Naive B cell (primary cell): Measurements from ENCODE around the gene PUM2. TPM values are rescaled to one million over a fixed set of nuclear protein-coding genes. Genes with fewer than 3 reads are reported as not detected.
A peak's percentile ranks its signal among the peaks of the same experiment; 100 is the strongest.

ENCODE experiments used
- ATAC-seq, 2 donors: fragments of 150-1000 bp; cut with Tn5 transposase; 2 replicates each; pipeline ENCODE4 v1.10.0; 2021; ENCODE audit warnings: low read depth in 2 of 2, mild to moderate bottlenecking in 2 of 2, moderate library complexity in 2 of 2
- DNase-seq: peaks from one replicate; pipeline ENCODE4 v3.0.0; 2022
- H3K27ac Mint-ChIP-seq, 6 donors: one replicate each; pipeline ENCODE4 v1.8.0; 2020 to 2022; ENCODE audit warnings: mild to moderate bottlenecking in 6 of 6, mixed read lengths in 6 of 6, moderate library complexity in 5 of 6, inconsistent platforms in 2 of 6
- H3K27me3 Mint-ChIP-seq, 3 donors: one replicate each; pipeline ENCODE4 v1.8.0; 2021 to 2022; ENCODE audit warnings: mixed read lengths in 3 of 3, mild to moderate bottlenecking in 1 of 3
- H3K36me3 Mint-ChIP-seq, 2 donors: one replicate each; pipeline ENCODE4 v1.8.0; 2020 to 2022; ENCODE audit warnings: mixed read lengths in 2 of 2, inconsistent platforms in 1 of 2, mild to moderate bottlenecking in 1 of 2
- H3K4me1 Mint-ChIP-seq, 3 donors: one replicate each; pipeline ENCODE4 v1.8.0; 2020 to 2022; ENCODE audit warnings: mixed read lengths in 3 of 3, inconsistent platforms in 1 of 3, mild to moderate bottlenecking in 1 of 3, moderate library complexity in 1 of 3
- H3K4me3 Mint-ChIP-seq, 8 donors: one replicate each; pipeline ENCODE4 v1.8.0; 2020 to 2022; ENCODE audit warnings: mild to moderate bottlenecking in 8 of 8, mixed read lengths in 8 of 8, moderate library complexity in 8 of 8, inconsistent platforms in 2 of 8
- H3K9me3 Mint-ChIP-seq, 7 donors: one replicate each; pipeline ENCODE4 v1.8.0; 2020 to 2022; ENCODE audit warnings: mixed read lengths in 7 of 7, mild to moderate bottlenecking in 5 of 7, inconsistent platforms in 2 of 7, moderate library complexity in 1 of 7
- polyA plus RNA-seq, 6 donors: library from polyadenylated mRNA; unstranded; fragments of 300-500 nt; fragmentation: Illumina TruSeq; gene quantifications; one replicate each; pipeline ENCODE4 v1.2.3, GENCODE V29; 2021; ENCODE audit warnings: low read depth in 6 of 6

Gene PUM2
- polyA plus RNA-seq, 6 donors from 2014 or later, result 11.5 to 18.5 (median 16.2) TPM

DNA sequence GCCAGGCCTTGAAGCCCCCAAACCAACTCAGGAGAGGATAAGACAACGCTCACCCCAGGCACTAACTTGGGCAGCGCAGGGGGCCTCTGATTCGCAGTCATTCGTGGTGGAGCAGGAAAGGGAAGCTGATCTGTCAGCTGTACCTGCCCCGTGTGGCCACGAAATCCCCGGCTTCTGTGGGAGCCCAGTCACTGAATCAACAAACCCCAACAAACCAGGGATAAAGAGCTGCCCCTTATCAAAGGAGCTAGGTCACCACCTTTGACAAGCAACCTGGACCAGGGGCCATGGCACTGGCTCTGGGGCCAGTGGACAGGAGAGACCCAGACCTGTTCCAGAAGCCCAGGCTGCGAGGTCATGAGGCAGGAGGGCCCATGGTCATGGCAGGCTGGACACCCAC is 140.2 kb downstream of the PUM2 start:
- H3K27me3 Mint-ChIP-seq, result no peaks in the 10 kb centered on the region
- H3K36me3 Mint-ChIP-seq, result no peaks in the 10 kb centered on the region
- H3K9me3 Mint-ChIP-seq, result no peaks in the 10 kb centered on the region
- no peak overlapping the region for H3K27ac Mint-ChIP-seq
- no peak overlapping the region for H3K4me3 Mint-ChIP-seq
- H3K4me1 Mint-ChIP-seq, result peaks cover 7 to 10% (median 7%) of the 10 kb centered on the region in 3 donors
- ATAC-seq (no peak), DNase-seq (no peak)

DNA sequence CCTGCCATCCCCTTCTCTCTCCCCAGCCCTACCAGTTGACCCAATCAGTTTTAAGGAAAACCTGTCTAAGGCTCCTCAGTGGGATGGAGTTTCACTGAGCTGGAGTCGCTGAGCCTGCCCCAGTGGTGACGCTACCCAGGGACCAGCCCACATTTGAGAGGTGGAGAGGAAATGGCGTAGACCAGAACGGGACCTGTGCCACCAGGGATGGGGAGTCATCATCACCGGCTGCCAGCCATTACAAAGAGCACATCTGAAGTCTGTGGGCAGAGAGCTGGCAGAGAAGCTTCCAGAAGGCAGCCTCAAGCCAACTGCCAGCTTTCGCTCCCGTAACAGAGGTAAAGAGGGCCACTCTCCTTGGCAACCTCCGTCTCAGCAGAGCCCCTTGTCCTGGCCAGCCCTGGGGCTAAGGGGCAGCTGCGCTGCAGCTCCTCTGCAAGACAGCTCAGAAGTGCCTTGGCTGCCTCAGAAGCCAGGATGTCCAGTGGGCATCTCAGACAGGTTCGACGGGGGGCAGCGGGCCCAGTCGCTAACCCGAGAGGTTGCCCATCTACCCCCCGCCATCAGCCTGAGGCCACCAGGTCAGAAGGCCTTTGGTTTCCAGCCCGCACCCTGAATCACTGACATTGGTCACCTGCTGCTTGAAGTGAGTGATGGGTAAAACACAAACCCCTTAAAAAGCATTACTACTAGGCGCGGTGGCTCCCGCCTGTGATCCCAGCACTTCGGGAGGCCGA is 141.1 kb downstream of the PUM2 start:
- no peak overlapping the region for H3K27ac Mint-ChIP-seq
- no peak overlapping the region for H3K4me3 Mint-ChIP-seq
- peaks cover 7 to 10% (median 7%) of the 10 kb centered on the region in 3 donors for H3K4me1 Mint-ChIP-seq
- no peaks in the 10 kb centered on the region for H3K27me3 Mint-ChIP-seq
- ATAC-seq (no peak), DNase-seq (no peak)
- no peaks in the 10 kb centered on the region for H3K36me3 Mint-ChIP-seq
- no peaks in the 10 kb centered on the region for H3K9me3 Mint-ChIP-seq

GRCh38 chr2:20208476-20208859 is 142.2 kb downstream of the PUM2 start:
- Mint-ChIP-seq H3K36me3 (no peaks in the 10 kb centered on the region), H3K27ac (no peak overlapping the region), H3K4me1 (peaks cover 7 to 10% (median 7%) of the 10 kb centered on the region in 3 donors), H3K9me3 (no peaks in the 10 kb centered on the region), H3K4me3 (no peak overlapping the region), H3K27me3 (no peaks in the 10 kb centered on the region)
- DNase-seq, result no peak
- no peak for ATAC-seq

DNA sequence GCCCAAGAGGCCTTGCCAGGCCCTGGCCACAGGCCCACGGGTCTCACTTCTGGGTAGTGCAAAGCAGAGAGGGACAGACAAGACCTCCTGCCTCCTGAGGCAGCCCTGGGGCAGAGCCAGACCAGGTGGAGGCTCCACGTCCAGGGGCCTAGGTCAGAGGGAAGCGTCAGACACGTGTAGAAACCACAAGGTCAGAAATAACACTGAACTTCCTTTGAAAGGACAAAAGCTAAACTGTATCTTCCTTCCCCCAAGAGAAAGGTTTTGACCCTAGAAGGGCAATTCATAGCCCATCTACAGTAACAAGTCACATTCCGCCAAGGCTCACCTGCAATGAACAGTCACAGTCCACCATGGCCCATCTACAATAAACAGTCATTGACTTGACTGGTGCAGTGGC is 143.6 kb downstream of the PUM2 start:
- Mint-ChIP-seq H3K36me3 (no peaks in the 10 kb centered on the region), H3K9me3 (no peaks in the 10 kb centered on the region), H3K27ac (no peak overlapping the region), H3K4me3 (no peak overlapping the region), H3K4me1 (peaks cover 7 to 10% (median 7%) of the 10 kb centered on the region in 3 donors), H3K27me3 (no peaks in the 10 kb centered on the region)
- no peak for ATAC-seq
- DNase-seq, result no peak

DNA sequence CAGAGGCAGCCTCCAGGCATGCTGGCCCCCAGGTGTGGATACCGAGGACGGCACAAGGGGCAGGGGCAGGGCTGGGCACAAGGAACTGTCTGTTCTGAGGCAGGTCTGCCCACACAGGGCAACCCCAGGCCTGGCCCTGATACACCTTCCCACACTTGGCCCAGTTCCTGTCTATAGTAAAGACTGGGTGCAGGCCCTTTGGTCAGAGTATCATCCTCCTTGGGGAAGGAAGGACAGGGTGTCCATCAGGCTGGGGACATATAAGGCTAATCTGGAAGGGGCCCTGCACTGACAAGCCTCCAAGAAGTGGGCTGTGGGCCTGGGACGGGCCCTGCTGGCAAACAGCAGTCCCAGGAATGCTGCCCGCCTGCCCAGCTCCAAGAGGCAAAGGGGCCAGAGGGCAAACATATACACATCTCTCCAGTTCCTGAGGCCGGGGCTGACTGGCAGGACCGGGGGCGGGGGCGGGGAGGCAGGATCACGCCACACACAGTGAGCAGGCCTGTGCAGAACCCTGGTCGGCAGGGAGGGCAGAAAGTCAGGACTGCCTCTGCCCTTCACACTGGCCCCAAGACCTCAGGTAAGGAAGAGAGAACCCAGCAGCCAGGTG is 144.6 kb downstream of the PUM2 start:
- no peaks in the 10 kb centered on the region for H3K9me3 Mint-ChIP-seq

GRCh38 chr2:20205069-20205468 is 145.6 kb downstream of the PUM2 start:
- Mint-ChIP-seq H3K9me3 (peaks cover 0 to 2% (median 0%) of the 10 kb centered on the region in 7 donors), H3K4me3 (peak overlapping the region in 1 of 8 donors; percentile 25), H3K27ac (no peak overlapping the region), H3K27me3 (no peaks in the 10 kb centered on the region), H3K36me3 (no peaks in the 10 kb centered on the region), H3K4me1 (peaks cover 7 to 10% (median 7%) of the 10 kb centered on the region in 3 donors)
- ATAC-seq (no peak), DNase-seq (no peak)

More for the DNA sequence above, 144.6 kb downstream of the PUM2 start:
- peak overlapping the region in 1 of 6 donors; percentile 48 for H3K27ac Mint-ChIP-seq
- DNase-seq (no peak), ATAC-seq (no peak)
- H3K27me3 Mint-ChIP-seq, result no peaks in the 10 kb centered on the region
- peaks cover 7 to 10% (median 7%) of the 10 kb centered on the region in 3 donors for H3K4me1 Mint-ChIP-seq
- no peak overlapping the region for H3K4me3 Mint-ChIP-seq
- no peaks in the 10 kb centered on the region for H3K36me3 Mint-ChIP-seq

DNA sequence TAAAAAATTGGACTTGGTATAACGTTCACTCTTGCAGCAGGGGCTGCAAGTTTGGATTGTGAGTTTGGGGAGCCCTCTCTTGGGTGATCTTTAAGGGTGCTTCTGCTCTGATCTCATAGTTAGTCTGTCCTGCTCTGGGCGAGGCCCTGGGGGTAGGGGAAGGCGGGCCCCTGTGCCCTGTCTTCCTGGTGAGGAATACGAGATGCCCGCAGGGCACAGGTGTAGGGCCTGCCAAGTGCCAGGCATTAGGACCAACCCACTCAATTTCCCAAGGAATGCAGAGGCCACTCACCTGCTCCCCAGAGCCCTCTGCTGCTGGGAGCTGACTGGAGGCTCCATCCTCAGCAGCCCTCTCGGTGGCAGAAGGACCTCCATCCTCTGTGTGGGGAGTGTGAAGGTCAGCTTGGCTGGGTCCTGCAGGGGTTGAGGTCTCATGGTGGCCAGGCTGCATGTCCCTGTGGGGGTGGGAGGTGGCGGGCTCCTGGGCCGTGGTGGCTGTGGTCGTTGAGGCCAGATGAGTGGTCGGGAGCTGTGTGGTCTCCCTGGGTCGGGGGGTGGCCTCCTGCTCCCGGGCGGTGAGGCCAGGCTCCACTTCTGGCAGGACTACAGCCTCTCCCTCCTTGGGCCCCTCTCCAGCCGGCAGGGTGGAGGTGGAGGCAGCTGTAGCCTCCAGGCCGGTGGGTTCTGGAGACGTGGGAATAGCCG is 147.0 kb downstream of the PUM2 start:
- Mint-ChIP-seq H3K4me3 (no peak overlapping the region), H3K4me1 (peaks cover 7 to 10% (median 7%) of the 10 kb centered on the region in 3 donors), H3K27ac (peak overlapping the region in 1 of 6 donors; percentile 69), H3K9me3 (peaks cover 0 to 2% (median 0%) of the 10 kb centered on the region in 7 donors), H3K36me3 (no peaks in the 10 kb centered on the region), H3K27me3 (peaks cover 0 to 7% (median 0%) of the 10 kb centered on the region in 3 donors)
- ATAC-seq, result no peak
- DNase-seq, result no peak

GRCh38 chr2:20203072-20203471 is 147.6 kb downstream of the PUM2 start:
- ATAC-seq (no peak), DNase-seq (no peak)
- H3K27ac Mint-ChIP-seq, result no peak overlapping the region
- peaks cover 0 to 2% (median 0%) of the 10 kb centered on the region in 7 donors for H3K9me3 Mint-ChIP-seq
- H3K4me3 Mint-ChIP-seq, result no peak overlapping the region
- H3K4me1 Mint-ChIP-seq, result peaks cover 7 to 10% (median 7%) of the 10 kb centered on the region in 3 donors
- H3K36me3 Mint-ChIP-seq, result no peaks in the 10 kb centered on the region
- H3K27me3 Mint-ChIP-seq, result peaks cover 0 to 8% (median 0%) of the 10 kb centered on the region in 3 donors

- DNase-seq (no peak), ATAC-seq (no peak)
- Mint-ChIP-seq H3K36me3 (no peaks in the 10 kb centered on the region), H3K27ac (no peak overlapping the region), H3K27me3 (peaks cover 0 to 8% (median 0%) of the 10 kb centered on the region in 3 donors), H3K9me3 (peaks cover 0 to 2% (median 0%) of the 10 kb centered on the region in 7 donors), H3K4me3 (no peak overlapping the region), H3K4me1 (peaks cover 0 to 3% (median 2%) of the 10 kb centered on the region in 3 donors)
These were observed 149.0 kb downstream of the PUM2 start for GRCh38 chr2:20201671-20202070.

- no peak for DNase-seq
- no peak overlapping the region for H3K4me3 Mint-ChIP-seq
- H3K9me3 Mint-ChIP-seq, result peaks cover 0 to 2% (median 0%) of the 10 kb centered on the region in 7 donors
- peaks cover 0 to 8% (median 0%) of the 10 kb centered on the region in 3 donors for H3K27me3 Mint-ChIP-seq
- ATAC-seq, result no peak
- H3K36me3 Mint-ChIP-seq, result no peaks in the 10 kb centered on the region
- H3K4me1 Mint-ChIP-seq, result no peaks in the 10 kb centered on the region
- H3K27ac Mint-ChIP-seq, result no peak overlapping the region
These were observed 149.7 kb downstream of the PUM2 start for GRCh38 chr2:20200697-20201555.

- H3K36me3 Mint-ChIP-seq, result no peaks in the 10 kb centered on the region
- ATAC-seq, result no peak
- no peak for DNase-seq
- peaks cover 0 to 2% (median 0%) of the 10 kb centered on the region in 7 donors for H3K9me3 Mint-ChIP-seq
- no peaks in the 10 kb centered on the region for H3K4me1 Mint-ChIP-seq
- no peak overlapping the region for H3K4me3 Mint-ChIP-seq
- peaks cover 0 to 8% (median 0%) of the 10 kb centered on the region in 3 donors for H3K27me3 Mint-ChIP-seq
- H3K27ac Mint-ChIP-seq, result no peak overlapping the region
These were observed 150.9 kb downstream of the PUM2 start for GRCh38 chr2:20199633-20200270.

DNA sequence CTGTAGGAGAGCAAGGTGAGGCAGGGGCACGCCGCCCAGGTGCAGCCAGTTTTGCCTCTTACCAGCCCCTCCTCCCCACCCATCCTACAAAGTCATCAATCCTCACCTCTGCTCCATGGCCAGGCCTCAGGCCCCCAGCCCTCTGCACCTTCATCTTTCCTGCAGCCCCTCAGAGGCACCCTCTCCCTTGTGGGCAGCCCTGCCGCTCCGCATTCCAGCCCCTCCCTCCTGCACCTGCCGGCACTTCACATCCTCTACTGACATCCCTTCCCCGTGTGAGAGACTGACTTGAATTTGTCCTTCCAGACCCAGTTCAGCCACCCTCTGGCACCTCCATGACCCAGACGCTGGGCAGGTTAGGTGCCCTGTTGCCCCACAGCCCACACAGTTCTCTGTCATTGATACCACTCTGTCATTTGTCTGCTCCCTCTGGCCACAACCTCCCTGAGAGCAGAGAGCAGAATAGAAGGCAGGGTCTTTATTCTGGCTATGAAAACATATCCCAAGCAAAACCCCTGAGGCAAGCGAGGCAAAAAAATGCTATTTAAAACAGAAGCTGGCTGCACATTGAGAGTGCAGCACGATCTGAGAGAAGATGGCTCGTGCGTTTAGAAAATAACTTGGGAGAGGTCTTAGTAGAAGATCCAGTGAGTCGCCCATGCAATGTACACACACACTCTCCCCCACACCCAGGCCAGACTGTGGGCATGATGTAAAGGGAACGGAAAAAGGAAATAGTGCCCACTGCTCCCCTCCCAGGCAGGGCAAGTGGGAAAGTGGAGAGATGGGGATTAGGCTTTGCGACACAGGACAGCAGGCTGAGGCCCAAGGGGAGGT is 151.6 kb downstream of the PUM2 start:
- ATAC-seq (no peak), DNase-seq (no peak)
- Mint-ChIP-seq H3K36me3 (no peaks in the 10 kb centered on the region), H3K27me3 (peaks cover 0 to 8% (median 0%) of the 10 kb centered on the region in 3 donors), H3K4me3 (no peak overlapping the region), H3K4me1 (no peaks in the 10 kb centered on the region), H3K27ac (no peak overlapping the region), H3K9me3 (peaks cover 0 to 2% (median 0%) of the 10 kb centered on the region in 7 donors)
